ENCODE measurements around the gene CTDP1.

Gene CTDP1

GRCh38 chr18:79763407-79763806 lies 83.8 kb downstream of the CTDP1 start:
- no peak for DNase-seq (ENCODE audit: low spot score)

GRCh38 chr18:79764131-79764530 lies 84.5 kb downstream of the CTDP1 start:
- no peak for DNase-seq (ENCODE audit: low spot score)

GRCh38 chr18:79765491-79766245 lies 86.1 kb downstream of the CTDP1 start:
- no peak for DNase-seq (ENCODE audit: low spot score)

- DNase-seq (ENCODE audit: low spot score): no peak
These were observed 86.7 kb downstream of the CTDP1 start for GRCh38 chr18:79766308-79766707.

GRCh38 chr18:79768745-79769144 lies 89.1 kb downstream of the CTDP1 start:
- no peak for DNase-seq (ENCODE audit: low spot score)

- DNase-seq (ENCODE audit: low spot score): no peak
These were observed 90.3 kb downstream of the CTDP1 start for GRCh38 chr18:79769698-79770500.

GRCh38 chr18:79770501-79770815 lies 90.9 kb downstream of the CTDP1 start:
- DNase-seq (ENCODE audit: low spot score): no peak

GRCh38 chr18:79770826-79771225 lies 91.2 kb downstream of the CTDP1 start:
- no peak for DNase-seq (ENCODE audit: low spot score)

GRCh38 chr18:79771446-79772107 lies 92.0 kb downstream of the CTDP1 start:
- no peak for DNase-seq (ENCODE audit: low spot score)

- DNase-seq (ENCODE audit: low spot score): no peak
These were observed 92.7 kb downstream of the CTDP1 start for GRCh38 chr18:79772108-79772864.

- no peak for DNase-seq (ENCODE audit: low spot score)
These were observed 93.5 kb downstream of the CTDP1 start for GRCh38 chr18:79772865-79773696.

GRCh38 chr18:79774111-79774510 lies 94.5 kb downstream of the CTDP1 start:
- no peak for DNase-seq (ENCODE audit: low spot score)

GRCh38 chr18:79775441-79776221 lies 96.0 kb downstream of the CTDP1 start:
- no peak for DNase-seq (ENCODE audit: low spot score)

- DNase-seq (ENCODE audit: low spot score): no peak
These were observed 97.1 kb downstream of the CTDP1 start for GRCh38 chr18:79776674-79777073.

- no peak for DNase-seq (ENCODE audit: low spot score)
These were observed 98.7 kb downstream of the CTDP1 start for GRCh38 chr18:79778291-79778791.

GRCh38 chr18:79779021-79779699 lies 99.6 kb downstream of the CTDP1 start:
- no peak for DNase-seq (ENCODE audit: low spot score)

- DNase-seq (ENCODE audit: low spot score): no peak
These were observed 100.1 kb downstream of the CTDP1 start for GRCh38 chr18:79779700-79780190.

GRCh38 chr18:79780547-79780946 lies 100.9 kb downstream of the CTDP1 start:
- DNase-seq (ENCODE audit: low spot score): no peak

GRCh38 chr18:79781331-79781941 lies 101.8 kb downstream of the CTDP1 start:
- DNase-seq (ENCODE audit: low spot score): no peak
